ENCODE measurements around the gene CDK6. TPM values are rescaled to one million over a fixed set of nuclear protein-coding genes. Genes with fewer than 3 reads are reported as not detected.
A peak's percentile ranks its signal among the peaks of the same experiment; 100 is the strongest.

The CDK6 gene
- polyA plus RNA-seq, 1 donor (not counting 4 experiments of a cell fraction or from before 2014, with no cell fraction given), result 53.5 TPM

DNA sequence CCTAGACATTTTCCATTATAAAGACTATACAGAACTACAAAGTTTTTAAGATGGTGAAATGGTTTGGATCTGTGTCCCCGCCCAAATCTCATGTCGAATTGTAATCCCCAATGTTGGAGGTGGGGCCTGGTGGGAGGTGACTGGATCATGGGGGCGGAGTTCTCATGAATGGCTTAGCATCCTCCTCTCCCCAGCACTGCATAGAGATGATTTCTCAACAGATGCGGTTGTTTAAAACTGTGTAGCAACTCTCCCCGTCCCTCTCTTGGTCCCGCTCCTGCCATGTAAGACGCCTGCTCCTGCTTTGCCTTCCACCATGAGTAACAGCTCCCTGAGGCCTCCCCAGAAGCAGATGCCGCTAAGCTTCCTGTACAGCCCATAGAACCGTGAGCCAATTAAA lies 247.8 kb downstream of the CDK6 start:
- TF ChIP-seq, protein P1, sequence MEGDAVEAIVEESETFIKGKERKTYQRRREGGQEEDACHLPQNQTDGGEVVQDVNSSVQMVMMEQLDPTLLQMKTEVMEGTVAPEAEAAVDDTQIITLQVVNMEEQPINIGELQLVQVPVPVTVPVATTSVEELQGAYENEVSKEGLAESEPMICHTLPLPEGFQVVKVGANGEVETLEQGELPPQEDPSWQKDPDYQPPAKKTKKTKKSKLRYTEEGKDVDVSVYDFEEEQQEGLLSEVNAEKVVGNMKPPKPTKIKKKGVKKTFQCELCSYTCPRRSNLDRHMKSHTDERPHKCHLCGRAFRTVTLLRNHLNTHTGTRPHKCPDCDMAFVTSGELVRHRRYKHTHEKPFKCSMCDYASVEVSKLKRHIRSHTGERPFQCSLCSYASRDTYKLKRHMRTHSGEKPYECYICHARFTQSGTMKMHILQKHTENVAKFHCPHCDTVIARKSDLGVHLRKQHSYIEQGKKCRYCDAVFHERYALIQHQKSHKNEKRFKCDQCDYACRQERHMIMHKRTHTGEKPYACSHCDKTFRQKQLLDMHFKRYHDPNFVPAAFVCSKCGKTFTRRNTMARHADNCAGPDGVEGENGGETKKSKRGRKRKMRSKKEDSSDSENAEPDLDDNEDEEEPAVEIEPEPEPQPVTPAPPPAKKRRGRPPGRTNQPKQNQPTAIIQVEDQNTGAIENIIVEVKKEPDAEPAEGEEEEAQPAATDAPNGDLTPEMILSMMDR (optimal IDR thresholded peaks at IDR 0.05 in 1 of 3, IDR thresholded peaks at IDR 0.05 in 1 of 3, conservative IDR thresholded peaks at IDR 0.05 in 1 of 3; ENCODE audit: extremely low read depth in 1 of 3, insufficient read depth in 2 of 3, low read length in 3 of 3), result no peak
- TF ChIP-seq EZH2 (IDR thresholded peaks at IDR 0.05; ENCODE audit: low read length), result no peak
- Histone ChIP-seq H4K20me1 (ENCODE audit: control insufficient read depth, extremely low read depth, insufficient read depth, low read length) (peaks cover 11% of the 10 kb centered on the region), H3K4me1 (ENCODE audit: control insufficient read depth, extremely low read depth, insufficient read depth, low read length) (peaks cover 22% of the 10 kb centered on the region), H3K9ac (ENCODE audit: control insufficient read depth, extremely low read depth, insufficient read depth, low read length) (peak overlapping the region; percentile 82), H3K9me1 (ENCODE audit: control insufficient read depth, extremely low read depth, insufficient read depth, low read length) (no peaks in the 10 kb centered on the region), H3K27me3 (ENCODE audit: control insufficient read depth, extremely low read depth, insufficient read depth, low read length) (no peaks in the 10 kb centered on the region), H3K36me3 (ENCODE audit: control insufficient read depth in 2 of 2, extremely low read depth in 1 of 2, insufficient read depth in 2 of 2, low read length in 2 of 2) (peaks cover 3 to 4% of the 10 kb centered on the region in 2 experiments), H3K4me3 (ENCODE audit: control insufficient read depth in 2 of 3, extremely low read depth in 1 of 3, insufficient read depth in 2 of 3, low read depth in 1 of 3, low read length in 3 of 3) (peak overlapping the region; percentile 63 to 76 (median 74)), H3K9me3 (ENCODE audit: control insufficient read depth, low read depth, low read length) (no peaks in the 10 kb centered on the region), H3K79me2 (ENCODE audit: control insufficient read depth, insufficient read depth, low read length) (peaks cover 66% of the 10 kb centered on the region), H3K27ac (ENCODE audit: control insufficient read depth, insufficient read depth, low read length) (peak overlapping the region; percentile 90), H2AFZ (ENCODE audit: control insufficient read depth, low read length) (no peak overlapping the region), H3K4me2 (ENCODE audit: control insufficient read depth, extremely low read depth, insufficient read depth, low read depth, low read length) (peak overlapping the region; percentile 86)
- dilution Hi-C loops (cut with MboI; ENCODE audit: extremely low pct_ligation_motif_present, low sequenced_read_pairs), result no loop called here
- no peak for DNase-seq (ENCODE audit: low read depth, low spot score)
- no peak for FAIRE-seq

DNA sequence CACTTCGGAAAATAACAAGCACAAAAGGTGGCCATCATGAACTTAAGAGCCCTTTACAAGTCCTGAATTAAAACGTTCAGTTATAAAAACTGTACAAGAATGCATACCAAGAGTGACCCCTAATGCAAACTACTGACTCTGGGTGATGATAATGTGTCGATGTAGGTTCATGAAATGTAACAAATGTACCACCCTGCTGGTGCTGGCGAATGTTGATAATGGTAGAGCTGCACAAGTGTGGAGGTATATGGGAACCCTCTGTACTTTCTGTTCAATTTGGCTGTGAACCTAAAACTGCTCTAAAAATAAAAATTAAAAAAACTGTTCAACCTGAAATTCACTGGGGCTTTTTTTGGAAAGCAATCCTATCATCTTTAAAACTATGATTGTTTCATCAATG lies 249.5 kb downstream of the CDK6 start:
- Histone ChIP-seq H3K9me1 (ENCODE audit: control insufficient read depth, extremely low read depth, insufficient read depth, low read length) (no peaks in the 10 kb centered on the region), H3K27me3 (ENCODE audit: control insufficient read depth, extremely low read depth, insufficient read depth, low read length) (no peaks in the 10 kb centered on the region), H2AFZ (ENCODE audit: control insufficient read depth, low read length) (no peak overlapping the region), H3K4me3 (ENCODE audit: control insufficient read depth in 2 of 3, extremely low read depth in 1 of 3, insufficient read depth in 2 of 3, low read depth in 1 of 3, low read length in 3 of 3) (no peak overlapping the region), H3K79me2 (ENCODE audit: control insufficient read depth, insufficient read depth, low read length) (peaks cover 83% of the 10 kb centered on the region), H3K36me3 (ENCODE audit: control insufficient read depth in 2 of 2, extremely low read depth in 1 of 2, insufficient read depth in 2 of 2, low read length in 2 of 2) (peaks cover 3 to 4% of the 10 kb centered on the region in 2 experiments), H3K9me3 (ENCODE audit: control insufficient read depth, low read depth, low read length) (no peaks in the 10 kb centered on the region), H4K20me1 (ENCODE audit: control insufficient read depth, extremely low read depth, insufficient read depth, low read length) (peaks cover 11% of the 10 kb centered on the region), H3K4me1 (ENCODE audit: control insufficient read depth, extremely low read depth, insufficient read depth, low read length) (peaks cover 22% of the 10 kb centered on the region), H3K9ac (ENCODE audit: control insufficient read depth, extremely low read depth, insufficient read depth, low read length) (no peak overlapping the region), H3K4me2 (ENCODE audit: control insufficient read depth, extremely low read depth, insufficient read depth, low read depth, low read length) (no peak overlapping the region), H3K27ac (ENCODE audit: control insufficient read depth, insufficient read depth, low read length) (no peak overlapping the region)
- dilution Hi-C loops (cut with MboI; ENCODE audit: extremely low pct_ligation_motif_present, low sequenced_read_pairs), result no loop called here
- DNase-seq (ENCODE audit: low read depth, low spot score) (no peak), FAIRE-seq (no peak)
- TF ChIP-seq, protein P1 (optimal IDR thresholded peaks at IDR 0.05 in 1 of 3, IDR thresholded peaks at IDR 0.05 in 1 of 3, conservative IDR thresholded peaks at IDR 0.05 in 1 of 3; ENCODE audit: extremely low read depth in 1 of 3, insufficient read depth in 2 of 3, low read length in 3 of 3), result no peak
- TF ChIP-seq EZH2 (IDR thresholded peaks at IDR 0.05; ENCODE audit: low read length), result no peak

Data from keratinocyte (primary cell).